Measurements from ENCODE around the gene ADIG. TPM values are rescaled to one million over a fixed set of nuclear protein-coding genes. Genes with fewer than 3 reads are reported as not detected.
"Not testable (repeated sequence)": the region's sequence is repeated elsewhere in the genome, so short reads cannot be mapped to it uniquely, and the experiment has no call there.

ADIG gene
- total RNA-seq, 1 donor from 2014 or later, result not detected

- Mint-ChIP-seq H3K4me1 (no peaks in the 10 kb centered on the region), H3K36me3 (ENCODE audit: low read depth) (no peaks in the 10 kb centered on the region), H3K9me3 (no peaks in the 10 kb centered on the region), H3K27ac (no peak overlapping the region), H3K4me3 (no peak overlapping the region), H3K27me3 (peaks cover 2% of the 10 kb centered on the region)
- intact Hi-C loops (cut with micrococcal nuclease), result no loop called here
- no peak for DNase-seq
Measured at GRCh38 chr20:38585404-38586180, 4.6 kb downstream of the ADIG start.

GRCh38 chr20:38586181-38586525 lies 5.2 kb downstream of the ADIG start:
- no peaks in the 10 kb centered on the region for H3K4me1 Mint-ChIP-seq
- H3K9me3 Mint-ChIP-seq, result no peaks in the 10 kb centered on the region
- no peak overlapping the region for H3K27ac Mint-ChIP-seq
- intact Hi-C loops (cut with micrococcal nuclease), result no loop called here
- H3K36me3 Mint-ChIP-seq (ENCODE audit: low read depth), result no peaks in the 10 kb centered on the region
- no peak overlapping the region for H3K4me3 Mint-ChIP-seq
- H3K27me3 Mint-ChIP-seq, result peaks cover 2% of the 10 kb centered on the region
- no peak for DNase-seq

GRCh38 chr20:38588303-38588702 lies 7.3 kb downstream of the ADIG start:
- no peaks in the 10 kb centered on the region for H3K9me3 Mint-ChIP-seq
- peaks cover 2% of the 10 kb centered on the region for H3K27me3 Mint-ChIP-seq
- no peaks in the 10 kb centered on the region for H3K4me1 Mint-ChIP-seq
- DNase-seq, result no peak
- H3K27ac Mint-ChIP-seq, result no peak overlapping the region
- intact Hi-C loops (cut with micrococcal nuclease), result no loop called here
- H3K4me3 Mint-ChIP-seq, result no peak overlapping the region
- H3K36me3 Mint-ChIP-seq (ENCODE audit: low read depth), result no peaks in the 10 kb centered on the region

GRCh38 chr20:38589351-38589750 lies 8.4 kb downstream of the ADIG start:
- no peaks in the 10 kb centered on the region for H3K9me3 Mint-ChIP-seq
- intact Hi-C loops (cut with micrococcal nuclease), result no loop called here
- peaks cover 2% of the 10 kb centered on the region for H3K27me3 Mint-ChIP-seq
- no peak overlapping the region for H3K4me3 Mint-ChIP-seq
- no peaks in the 10 kb centered on the region for H3K36me3 Mint-ChIP-seq (ENCODE audit: low read depth)
- H3K27ac Mint-ChIP-seq, result no peak overlapping the region
- H3K4me1 Mint-ChIP-seq, result no peaks in the 10 kb centered on the region
- DNase-seq, result no peak

GRCh38 chr20:38589967-38590675 lies 9.1 kb downstream of the ADIG start:
- Mint-ChIP-seq H3K27ac (no peak overlapping the region), H3K27me3 (peaks cover under 1% of the 10 kb centered on the region), H3K9me3 (no peaks in the 10 kb centered on the region), H3K4me1 (no peaks in the 10 kb centered on the region), H3K36me3 (ENCODE audit: low read depth) (no peaks in the 10 kb centered on the region), H3K4me3 (no peak overlapping the region)
- DNase-seq, result no peak
- intact Hi-C loops (cut with micrococcal nuclease), result no loop called here

GRCh38 chr20:38590676-38591473 lies 9.9 kb downstream of the ADIG start:
- intact Hi-C loops (cut with micrococcal nuclease), result no loop called here
- no peak for DNase-seq
- no peak overlapping the region for H3K27ac Mint-ChIP-seq
- H3K4me1 Mint-ChIP-seq, result no peaks in the 10 kb centered on the region
- no peak overlapping the region for H3K4me3 Mint-ChIP-seq
- no peaks in the 10 kb centered on the region for H3K9me3 Mint-ChIP-seq
- H3K36me3 Mint-ChIP-seq (ENCODE audit: low read depth), result no peaks in the 10 kb centered on the region
- H3K27me3 Mint-ChIP-seq, result no peaks in the 10 kb centered on the region

GRCh38 chr20:38591474-38592410 lies 10.7 kb downstream of the ADIG start:
- H3K9me3 Mint-ChIP-seq, result no peaks in the 10 kb centered on the region
- intact Hi-C loops (cut with micrococcal nuclease), result no loop called here
- H3K36me3 Mint-ChIP-seq (ENCODE audit: low read depth), result no peaks in the 10 kb centered on the region
- no peak overlapping the region for H3K4me3 Mint-ChIP-seq
- H3K27me3 Mint-ChIP-seq, result no peaks in the 10 kb centered on the region
- no peak for DNase-seq
- H3K27ac Mint-ChIP-seq, result no peak overlapping the region
- H3K4me1 Mint-ChIP-seq, result no peaks in the 10 kb centered on the region

- H3K4me1 Mint-ChIP-seq; intact Hi-C loops (cut with micrococcal nuclease); DNase-seq; H3K4me3 Mint-ChIP-seq; H3K27me3 Mint-ChIP-seq; H3K27ac Mint-ChIP-seq; H3K36me3 Mint-ChIP-seq (ENCODE audit: low read depth); H3K9me3 Mint-ChIP-seq: not testable (repeated sequence)
Measured at GRCh38 chr20:38592411-38592790, 11.4 kb downstream of the ADIG start.

GRCh38 chr20:38594281-38594680 lies 13.3 kb downstream of the ADIG start:
- H3K9me3 Mint-ChIP-seq; intact Hi-C loops (cut with micrococcal nuclease); H3K27me3 Mint-ChIP-seq; H3K36me3 Mint-ChIP-seq (ENCODE audit: low read depth); H3K4me3 Mint-ChIP-seq; H3K27ac Mint-ChIP-seq; H3K4me1 Mint-ChIP-seq; DNase-seq: not testable (repeated sequence)

- H3K9me3 Mint-ChIP-seq; H3K4me3 Mint-ChIP-seq; H3K36me3 Mint-ChIP-seq (ENCODE audit: low read depth); H3K4me1 Mint-ChIP-seq; DNase-seq; H3K27ac Mint-ChIP-seq; intact Hi-C loops (cut with micrococcal nuclease): not testable (repeated sequence)
- H3K27me3 Mint-ChIP-seq, result peaks cover 15% of the 10 kb centered on the region
Measured at GRCh38 chr20:38595886-38596285, 14.9 kb downstream of the ADIG start.

GRCh38 chr20:38599410-38599882 lies 18.4 kb downstream of the ADIG start:
- H3K36me3 Mint-ChIP-seq (ENCODE audit: low read depth), result no peaks in the 10 kb centered on the region
- peaks cover 43% of the 10 kb centered on the region for H3K27me3 Mint-ChIP-seq
- peaks cover 6% of the 10 kb centered on the region for H3K4me1 Mint-ChIP-seq
- intact Hi-C loops (cut with micrococcal nuclease), result no loop called here
- no peak for DNase-seq
- no peaks in the 10 kb centered on the region for H3K9me3 Mint-ChIP-seq
- H3K27ac Mint-ChIP-seq, result no peak overlapping the region
- H3K4me3 Mint-ChIP-seq, result no peak overlapping the region

GRCh38 chr20:38600057-38600456 lies 19.1 kb downstream of the ADIG start:
- Mint-ChIP-seq H3K36me3 (ENCODE audit: low read depth) (no peaks in the 10 kb centered on the region), H3K9me3 (no peaks in the 10 kb centered on the region), H3K4me3 (no peak overlapping the region), H3K27ac (no peak overlapping the region), H3K27me3 (peaks cover 46% of the 10 kb centered on the region), H3K4me1 (peaks cover 6% of the 10 kb centered on the region)
- DNase-seq, result no peak
- intact Hi-C loops (cut with micrococcal nuclease), result no loop called here

Data from activated CD4-positive, alpha-beta T cell treated with anti-CD3 and anti-CD28 coated beads, Interleukin-2, amount 10 ng/mL, durations not matched to agents 24 days and 14 days (primary cell).